K562 (cell line): ENCODE measurements around the gene RNF11. TPM values are rescaled to one million over a fixed set of nuclear protein-coding genes. Genes with fewer than 3 reads are reported as not detected.

Experiments used
- ATAC-seq: fragments of 200-7000 bp; cut with Tn5 transposase; 3 replicates; pipeline ENCODE4 v1.9.1; 2020; ENCODE audit warnings: moderate library complexity
- BruUV-seq: library from RNA; stranded (reverse); fragments of 400-500 nt; replicated peaks from 2 replicates; lab custom pipeline; 2021; lab: Mats Ljungman, UMichigan
- CTCF ChIA-PET: fragments of 300-600 bp; formaldehyde crosslinking; extraction: SDS; loops from one replicate; lab custom pipeline; 2021; ENCODE audit warnings: low intra/inter-chr PET ratio; lab: Yijun Ruan, JAX
- POLR2A ChIA-PET: fragments of 300-600, 350-650 bp; sonication (Branson Sonifier 250); formaldehyde crosslinking; extraction: SDS; loops from one replicate; lab custom pipeline; 2021; ENCODE audit warnings: antibody characterized with exemption, inconsistent platforms; lab: Yijun Ruan, JAX
- DNase-seq, 4 experiments: peaks; one replicate each; pipeline versions ENCODE4 v3.0.0 to v3.0.0-alpha.2; 2011 to 2018; ENCODE audit warnings: low spot score in 3 of 4, mixed read lengths in 3 of 4; ENCODE audit errors: extremely low read depth in 1 of 4
- FAIRE-seq: peaks from 2 replicates; lab custom pipeline; 2011; peaks lifted over from hg19 to GRCh38; lab: Jason Lieb, UNC
- H2AFZ ChIP-seq: 2 replicates; pipeline ENCODE4 v1.6.0; 2011; ENCODE audit warnings: low read depth, low read length, control low read depth, inconsistent platforms
- H3K27ac ChIP-seq: fragments of 200-600 bp; 3 replicates; pipeline ENCODE4 v1.8.0; 2011; ENCODE audit warnings: low read depth, mild to moderate bottlenecking, control low read depth, inconsistent platforms, low read length, moderate library complexity, mixed read lengths; ENCODE audit errors: extremely low read depth
- H3K27me3 ChIP-seq, 2 experiments: fragments of 300-600 bp in 1 of 2; 2 replicates in 1 of 2; 3 replicates in 1 of 2; pipeline versions ENCODE4 v1.6.0 to v1.8.0; 2011; ENCODE audit warnings: inconsistent platforms in 2 of 2, low read length in 2 of 2, mild to moderate bottlenecking in 1 of 2, mixed read lengths in 1 of 2, moderate library complexity in 1 of 2; ENCODE audit not compliant: control insufficient read depth in 2 of 2, insufficient read depth in 2 of 2
- H3K36me3 ChIP-seq: fragments of 300-600 bp; 3 replicates; pipeline ENCODE4 v1.8.0; 2011; ENCODE audit warnings: mild to moderate bottlenecking, low read length, inconsistent platforms; ENCODE audit not compliant: control insufficient read depth, insufficient read depth
- H3K4me1 ChIP-seq, 2 experiments: fragments of 200-600 bp in 1 of 2; replicated peaks in 1 of 2; 2 replicates in 1 of 2; 3 replicates in 1 of 2; pipeline versions ENCODE4 v1.5.1 to v1.8.0; 2011; ENCODE audit warnings: inconsistent platforms in 2 of 2, low read length in 2 of 2, mild to moderate bottlenecking in 1 of 2, mixed read lengths in 1 of 2, moderate library complexity in 1 of 2; ENCODE audit not compliant: control insufficient read depth in 2 of 2, insufficient read depth in 2 of 2
- H3K4me2 ChIP-seq: 2 replicates; pipeline ENCODE4 v1.6.1; 2011; ENCODE audit warnings: low read length, control low read depth, inconsistent platforms, mixed read lengths; ENCODE audit not compliant: insufficient read depth
- H3K4me3 ChIP-seq: fragments of 200-600 bp; sonication (generic), shearing (Covaris generic); 2 replicates; pipeline ENCODE4 v1.5.1; 2016; ENCODE audit warnings: control low read depth, inconsistent platforms
- H3K79me2 ChIP-seq: fragments of 200-600 bp; 3 replicates; pipeline ENCODE4 v1.8.0; 2011; ENCODE audit warnings: low read length, inconsistent platforms; ENCODE audit not compliant: control insufficient read depth, insufficient read depth
- H3K9ac ChIP-seq, 2 experiments: 2 replicates each; pipeline versions ENCODE4 v1.6.0 to v1.6.1; 2011; ENCODE audit warnings: low read depth in 2 of 2, low read length in 2 of 2, control low read depth in 1 of 2, inconsistent platforms in 1 of 2, mild to moderate bottlenecking in 1 of 2, mixed read lengths in 1 of 2; ENCODE audit not compliant: insufficient read depth in 1 of 2
- H3K9me1 ChIP-seq: one replicate; pipeline ENCODE4 v1.6.0; 2011; ENCODE audit warnings: inconsistent platforms, mild to moderate bottlenecking, low read length, moderate library complexity; ENCODE audit not compliant: control insufficient read depth, insufficient read depth
- H3K9me3 ChIP-seq: replicated peaks from 2 replicates; pipeline ENCODE4 v1.5.1; 2011; ENCODE audit warnings: low read depth, low read length, inconsistent platforms; ENCODE audit not compliant: control insufficient read depth, insufficient read depth
- H4K20me1 ChIP-seq: replicated peaks from 2 replicates; pipeline ENCODE4 v1.6.1; 2011; ENCODE audit warnings: low read length, inconsistent platforms, mixed read lengths; ENCODE audit not compliant: control insufficient read depth, insufficient read depth
- CBFA2T2 ChIP-seq: fragments of 450-650 bp; conservative IDR thresholded peaks from 2 replicates; pipeline ENCODE4 v1.6.1; 2017; ENCODE audit warnings: mild to moderate bottlenecking
- CBFA2T3 ChIP-seq: fragments of 450-650 bp; IDR thresholded peaks from 2 replicates; pipeline ENCODE4 v1.6.1; 2017
- DACH1 ChIP-seq: fragments of 450-650 bp; IDR thresholded peaks from 2 replicates; pipeline ENCODE4 v1.6.1; 2018; ENCODE audit not compliant: partially characterized antibody
- ELF1 ChIP-seq: fragments of 200-800 bp; sonication (Bioruptor generic); IDR thresholded peaks from 2 replicates; pipeline ENCODE4 v1.6.1; 2016; ENCODE audit warnings: missing genetic modification characterization, missing compliant biosample characterization
- HMG20B ChIP-seq: fragments of 250-450 bp; sonication (Bioruptor Pico); IDR thresholded peaks from 2 replicates; pipeline ENCODE4 v1.5.0; 2021; ENCODE audit warnings: mild to moderate bottlenecking
- HNRNPH1 ChIP-seq: fragments of 200-400 bp; formaldehyde crosslinking; optimal IDR thresholded peaks from 2 replicates; pipeline ENCODE3; 2017; ENCODE audit warnings: low read depth, mild to moderate bottlenecking, low read length, moderate library complexity
- MYBL2 ChIP-seq, 2 experiments: fragments of 450-650 bp in 1 of 2; sonication (generic) in 1 of 2; formaldehyde crosslinking in 1 of 2; IDR thresholded peaks; 2 replicates each; pipeline versions ENCODE4 v1.6.1 to v1.8.1; 2017 to 2022; ENCODE audit warnings: borderline replicate concordance in 1 of 2, inconsistent platforms in 1 of 2, low read depth in 1 of 2, mild to moderate bottlenecking in 1 of 2, missing genetic modification reagents in 1 of 2, moderate library complexity in 1 of 2
- MYNN ChIP-seq, 2 experiments: sonication (generic); formaldehyde crosslinking in 1 of 2; IDR thresholded peaks; 2 replicates each; pipeline versions ENCODE4 v1.5.0 to v1.6.1; 2016 to 2020; ENCODE audit warnings: antibody characterized with exemption in 1 of 2, missing genetic modification reagents in 1 of 2
- NR2C2 ChIP-seq, 2 experiments: fragments of 200-800 bp in 1 of 2; sonication (Bioruptor generic) in 1 of 2; sonication (generic) in 1 of 2; formaldehyde crosslinking in 1 of 2; IDR thresholded peaks; 2 replicates each; pipeline versions ENCODE4 v1.6.1 to v1.8.0; 2016 to 2022; ENCODE audit warnings: mild to moderate bottlenecking in 1 of 2, missing compliant biosample characterization in 1 of 2, missing genetic modification characterization in 1 of 2, missing genetic modification reagents in 1 of 2
- PTBP1 ChIP-seq: fragments of 200-400 bp; formaldehyde crosslinking; IDR thresholded peaks from 2 replicates; pipeline ENCODE4 v1.6.1; 2017; ENCODE audit warnings: low read depth, low read length
- RBM25 ChIP-seq: fragments of 200-400 bp; formaldehyde crosslinking; IDR thresholded peaks from 2 replicates; pipeline ENCODE4 v1.6.1; 2018; ENCODE audit warnings: low read length, low read depth, moderate library complexity; ENCODE audit not compliant: severe bottlenecking
- SAFB ChIP-seq: fragments of 200-400 bp; formaldehyde crosslinking; IDR thresholded peaks from 2 replicates; pipeline ENCODE4 v1.6.1; 2017; ENCODE audit warnings: low read depth, low read length, borderline replicate concordance
- SNRNP70 ChIP-seq: fragments of 200-400 bp; formaldehyde crosslinking; optimal IDR thresholded peaks from 2 replicates; pipeline ENCODE3; 2017; ENCODE audit warnings: low read depth, low read length
- ZNF121 ChIP-seq: sonication (generic); formaldehyde crosslinking; conservative IDR thresholded peaks from 2 replicates; pipeline ENCODE4 v1.8.0; 2022; ENCODE audit warnings: missing genetic modification reagents
- ZNF696 ChIP-seq: fragments of 250-450 bp; sonication (Bioruptor Pico); conservative IDR thresholded peaks from 2 replicates; pipeline ENCODE4 v1.4.0; 2020; ENCODE audit warnings: mild to moderate bottlenecking, moderate library complexity
- ZNF785 ChIP-seq: fragments of 250-450 bp; sonication (Bioruptor Pico); IDR thresholded peaks from 2 replicates; pipeline ENCODE4 v1.4.0; 2020; ENCODE audit warnings: mild to moderate bottlenecking
- WGBS: fragments of 100-300 bp; shearing (Covaris generic); methylation state at CpG from one replicate; pipeline ENCODE4 v1.1.6; 2016; ENCODE audit warnings: low coverage, mixed read lengths; ENCODE audit not compliant: insufficient coverage; ENCODE audit errors: missing lambda C conversion rate; 5-methylcytosine and 5-hydroxymethylcytosine counted together
- in situ Hi-C: fragments of 300-500 bp; cut with MboI; formaldehyde crosslinking; loops from 4 replicates; pipeline ENCODE4 v1.15.0; 2018; ENCODE audit warnings: inconsistent platforms, mixed read lengths
- intact Hi-C: fragments of 100-400 bp; cut with micrococcal nuclease; formaldehyde crosslinking; loops from 2 replicates; pipeline ENCODE4 v1.14.2; 2022
- polyA plus RNA-seq, 8 experiments: library from polyadenylated mRNA; depleted of rRNA in 4 of 8; stranded (reverse) in 5 of 8; unstranded in 3 of 8; fragments of >200 nt; fragmentation: Nextera tagmentation in 2 of 8; fragmentation: Illumina TruSeq in 1 of 8; extraction: Ambion mirVana in 2 of 8; extraction: Trizol in 1 of 8; gene quantifications; 2 replicates each; pipeline versions ENCODE4 v1.2.1 to v1.2.3, GENCODE V29; 2011 to 2014; ENCODE audit warnings: inconsistent platforms in 1 of 8, missing spikeins in 1 of 8
- total RNA-seq, 7 experiments: library from RNA; depleted of rRNA in 6 of 7; stranded (reverse); fragments of >200 nt in 6 of 7; fragmentation: Illumina TruSeq in 2 of 7; extraction: Trizol in 2 of 7; gene quantifications; 2 replicates each; pipeline versions ENCODE4 v1.2.1 to v1.2.3, GENCODE V29; 2011 to 2021; ENCODE audit warnings: low replicate concordance in 1 of 7
- TF ChIP-seq, protein P1 (sequence below): IDR thresholded peaks from 2 replicates; pipeline ENCODE4 v1.6.1; 2016; ENCODE audit warnings: missing genetic modification characterization, missing compliant biosample characterization
- TF ChIP-seq, protein P2 (sequence below): fragments of 450-650 bp; IDR thresholded peaks from 2 replicates; pipeline ENCODE4 v1.6.1; 2016
- TF ChIP-seq, protein P3 (sequence below): fragments of 450-650 bp; IDR thresholded peaks from 2 replicates; pipeline ENCODE4 v1.6.1; 2016; ENCODE audit warnings: borderline replicate concordance

The RNF11 gene
- total and polyA plus RNA-seq, 9 of the 15 experiments (the other 6 are each of a cell fraction or from before 2014, with no cell fraction given) = 5.7 to 34.3 (median 23.1) TPM

DNA sequence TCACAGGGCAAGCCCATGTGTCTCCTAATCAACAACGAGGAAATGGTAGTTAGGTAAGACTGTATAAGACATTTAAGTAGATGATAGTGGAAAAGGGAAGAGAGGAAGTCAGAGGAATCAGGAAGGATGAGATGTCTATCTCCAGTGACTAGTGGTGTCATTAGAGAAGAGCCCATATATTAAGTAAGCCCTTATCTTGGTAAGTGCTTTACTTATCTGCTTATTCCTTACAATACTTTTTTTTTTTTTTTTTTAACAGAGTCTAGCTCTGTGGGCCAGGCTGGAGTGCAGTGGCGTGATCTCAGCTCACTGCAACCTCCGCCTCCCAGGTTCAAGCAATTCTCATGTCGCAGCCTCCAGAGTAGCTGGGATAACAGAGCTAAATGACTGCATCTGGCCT lies 29.5 kb downstream of the RNF11 start:
- Histone ChIP-seq H3K4me1 (peaks cover 7 to 21% of the 10 kb centered on the region in 2 experiments; a peak in 4 of 5 replicates), H3K27me3 (no peaks in the 10 kb centered on the region), H3K9ac (no peak overlapping the region), H3K4me2 (no peak overlapping the region), H3K36me3 (peaks cover 6% of the 10 kb centered on the region; the same call in 2 of the 3 replicates), H4K20me1 (peaks cover 17% of the 10 kb centered on the region), H3K9me1 (no peaks in the 10 kb centered on the region), H3K27ac (no peak overlapping the region), H2AFZ (no peak overlapping the region), H3K9me3 (no peaks in the 10 kb centered on the region), H3K4me3 (no peak overlapping the region), H3K79me2 (peaks cover 57% of the 10 kb centered on the region)
- POLR2A ChIA-PET = interaction anchor here (0.9 to 2.5 kb wide), 4 partner anchors 10 to 17 kb away, joined by 3 to 11 read pairs (median 4); no protein-coding TSS in a partner anchor
- in situ Hi-C loops = no loop called here
- intact Hi-C loops = no loop called here
- ATAC-seq (no peak; the same call in 2 of the 3 replicates), DNase-seq (no peak), FAIRE-seq (no peak)
- CTCF ChIA-PET = no interaction called here
- WGBS = 63% methylated on average over 4 of the region's 4 CpGs
- no TSS peak for BruUV-seq
- peak; percentile 56; the same call in 1 of the 2 replicates for TF ChIP-seq ZNF121 (CRISPR knock-in tag)
- TF ChIP-seq SNRNP70 = no peak
- TF ChIP-seq HNRNPH1 = no peak
- no peak for TF ChIP-seq RBM25
- no peak for TF ChIP-seq MYBL2 (IDR thresholded peaks at IDR 0.05; ENCODE audit: low read depth)
- no peak for TF ChIP-seq MYBL2 (CRISPR knock-in tag; IDR thresholded peaks at IDR 0.05; ENCODE audit: borderline replicate concordance)
- no peak for TF ChIP-seq SAFB
- TF ChIP-seq, protein P1, sequence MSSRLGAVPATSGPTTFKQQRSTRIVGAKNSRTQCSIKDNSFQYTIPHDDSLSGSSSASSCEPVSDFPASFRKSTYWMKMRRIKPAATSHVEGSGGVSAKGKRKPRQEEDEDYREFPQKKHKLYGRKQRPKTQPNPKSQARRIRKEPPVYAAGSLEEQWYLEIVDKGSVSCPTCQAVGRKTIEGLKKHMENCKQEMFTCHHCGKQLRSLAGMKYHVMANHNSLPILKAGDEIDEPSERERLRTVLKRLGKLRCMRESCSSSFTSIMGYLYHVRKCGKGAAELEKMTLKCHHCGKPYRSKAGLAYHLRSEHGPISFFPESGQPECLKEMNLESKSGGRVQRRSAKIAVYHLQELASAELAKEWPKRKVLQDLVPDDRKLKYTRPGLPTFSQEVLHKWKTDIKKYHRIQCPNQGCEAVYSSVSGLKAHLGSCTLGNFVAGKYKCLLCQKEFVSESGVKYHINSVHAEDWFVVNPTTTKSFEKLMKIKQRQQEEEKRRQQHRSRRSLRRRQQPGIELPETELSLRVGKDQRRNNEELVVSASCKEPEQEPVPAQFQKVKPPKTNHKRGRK (tag) = no peak
- TF ChIP-seq, protein P2, sequence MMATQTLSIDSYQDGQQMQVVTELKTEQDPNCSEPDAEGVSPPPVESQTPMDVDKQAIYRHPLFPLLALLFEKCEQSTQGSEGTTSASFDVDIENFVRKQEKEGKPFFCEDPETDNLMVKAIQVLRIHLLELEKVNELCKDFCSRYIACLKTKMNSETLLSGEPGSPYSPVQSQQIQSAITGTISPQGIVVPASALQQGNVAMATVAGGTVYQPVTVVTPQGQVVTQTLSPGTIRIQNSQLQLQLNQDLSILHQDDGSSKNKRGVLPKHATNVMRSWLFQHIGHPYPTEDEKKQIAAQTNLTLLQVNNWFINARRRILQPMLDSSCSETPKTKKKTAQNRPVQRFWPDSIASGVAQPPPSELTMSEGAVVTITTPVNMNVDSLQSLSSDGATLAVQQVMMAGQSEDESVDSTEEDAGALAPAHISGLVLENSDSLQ = peak; percentile 17; the same call in 1 of the 2 replicates
- 0 out of 2 replicates have a peak, but pooled peaks have one; percentile 6 for TF ChIP-seq CBFA2T3
- TF ChIP-seq HMG20B (CRISPR knock-in tag) = no peak
- TF ChIP-seq DACH1 = peak; percentile 56
- TF ChIP-seq ZNF696 (CRISPR knock-in tag) = no peak
- TF ChIP-seq ELF1 = no peak
- TF ChIP-seq, protein P3, sequence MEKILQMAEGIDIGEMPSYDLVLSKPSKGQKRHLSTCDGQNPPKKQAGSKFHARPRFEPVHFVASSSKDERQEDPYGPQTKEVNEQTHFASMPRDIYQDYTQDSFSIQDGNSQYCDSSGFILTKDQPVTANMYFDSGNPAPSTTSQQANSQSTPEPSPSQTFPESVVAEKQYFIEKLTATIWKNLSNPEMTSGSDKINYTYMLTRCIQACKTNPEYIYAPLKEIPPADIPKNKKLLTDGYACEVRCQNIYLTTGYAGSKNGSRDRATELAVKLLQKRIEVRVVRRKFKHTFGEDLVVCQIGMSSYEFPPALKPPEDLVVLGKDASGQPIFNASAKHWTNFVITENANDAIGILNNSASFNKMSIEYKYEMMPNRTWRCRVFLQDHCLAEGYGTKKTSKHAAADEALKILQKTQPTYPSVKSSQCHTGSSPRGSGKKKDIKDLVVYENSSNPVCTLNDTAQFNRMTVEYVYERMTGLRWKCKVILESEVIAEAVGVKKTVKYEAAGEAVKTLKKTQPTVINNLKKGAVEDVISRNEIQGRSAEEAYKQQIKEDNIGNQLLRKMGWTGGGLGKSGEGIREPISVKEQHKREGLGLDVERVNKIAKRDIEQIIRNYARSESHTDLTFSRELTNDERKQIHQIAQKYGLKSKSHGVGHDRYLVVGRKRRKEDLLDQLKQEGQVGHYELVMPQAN = no peak
- no peak for TF ChIP-seq PTBP1
- TF ChIP-seq CBFA2T2 = no peak
- no peak for TF ChIP-seq ZNF785 (CRISPR knock-in tag)
- no peak for TF ChIP-seq MYNN (IDR thresholded peaks at IDR 0.05)
- no peak for TF ChIP-seq MYNN (CRISPR knock-in tag; IDR thresholded peaks at IDR 0.05)
- no peak for TF ChIP-seq NR2C2 (CRISPR knock-in tag; IDR thresholded peaks at IDR 0.05)
- no peak for TF ChIP-seq NR2C2 (tag; IDR thresholded peaks at IDR 0.05)
